ENCODE measurements around the gene USP7. TPM values are rescaled to one million over a fixed set of nuclear protein-coding genes. Genes with fewer than 3 reads are reported as not detected.
"Not testable (repeated sequence)": the region's sequence is repeated elsewhere in the genome, so short reads cannot be mapped to it uniquely, and the experiment has no call there.

USP7 gene
- total RNA-seq, 1 donor from 2014 or later = 159 TPM

GRCh38 chr16:8975039-8975438 lies 11.3 kb upstream of the USP7 start:
- Mint-ChIP-seq H3K27ac (no peak overlapping the region), H3K4me3 (ENCODE audit: low read depth) (no peak overlapping the region), H3K36me3 (ENCODE audit: insufficient read depth) (no peaks in the 10 kb centered on the region), H3K9me3 (ENCODE audit: low read depth) (peaks cover 10% of the 10 kb centered on the region), H3K27me3 (no peaks in the 10 kb centered on the region), H3K4me1 (ENCODE audit: low read depth) (no peaks in the 10 kb centered on the region)
- no peak for DNase-seq (ENCODE audit: low spot score, unreplicated experiment)
- no peak for TF ChIP-seq CTCF (IDR thresholded peaks at IDR 0.05; ENCODE audit: unreplicated experiment)

- no peaks in the 10 kb centered on the region for H3K4me1 Mint-ChIP-seq (ENCODE audit: low read depth)
- no peak for TF ChIP-seq CTCF (IDR thresholded peaks at IDR 0.05; ENCODE audit: unreplicated experiment)
- H3K27me3 Mint-ChIP-seq = no peaks in the 10 kb centered on the region
- H3K4me3 Mint-ChIP-seq (ENCODE audit: low read depth) = no peak overlapping the region
- no peak for DNase-seq (ENCODE audit: low spot score, unreplicated experiment)
- H3K27ac Mint-ChIP-seq = no peak overlapping the region
- peaks cover 10% of the 10 kb centered on the region for H3K9me3 Mint-ChIP-seq (ENCODE audit: low read depth)
- no peaks in the 10 kb centered on the region for H3K36me3 Mint-ChIP-seq (ENCODE audit: insufficient read depth)
Measured at GRCh38 chr16:8972843-8973586, 9.3 kb upstream of the USP7 start.

- no peak overlapping the region for H3K27ac Mint-ChIP-seq
- TF ChIP-seq CTCF (IDR thresholded peaks at IDR 0.05; ENCODE audit: unreplicated experiment) = no peak
- no peaks in the 10 kb centered on the region for H3K4me1 Mint-ChIP-seq (ENCODE audit: low read depth)
- H3K9me3 Mint-ChIP-seq (ENCODE audit: low read depth) = no peaks in the 10 kb centered on the region
- no peaks in the 10 kb centered on the region for H3K36me3 Mint-ChIP-seq (ENCODE audit: insufficient read depth)
- DNase-seq (ENCODE audit: low spot score, unreplicated experiment) = no peak
- H3K27me3 Mint-ChIP-seq = no peaks in the 10 kb centered on the region
- H3K4me3 Mint-ChIP-seq (ENCODE audit: low read depth) = no peak overlapping the region
Measured at GRCh38 chr16:8971416-8971815, 7.7 kb upstream of the USP7 start.

- not testable (repeated sequence) for H3K9me3 Mint-ChIP-seq (ENCODE audit: low read depth); H3K36me3 Mint-ChIP-seq (ENCODE audit: insufficient read depth); H3K27me3 Mint-ChIP-seq; H3K4me3 Mint-ChIP-seq (ENCODE audit: low read depth); DNase-seq (ENCODE audit: low spot score, unreplicated experiment); H3K4me1 Mint-ChIP-seq (ENCODE audit: low read depth); H3K27ac Mint-ChIP-seq
Measured at GRCh38 chr16:8969202-8969897, 5.6 kb upstream of the USP7 start.

GRCh38 chr16:8968054-8968453 lies 4.3 kb upstream of the USP7 start:
- not testable (repeated sequence) for H3K27ac Mint-ChIP-seq; DNase-seq (ENCODE audit: low spot score, unreplicated experiment); H3K9me3 Mint-ChIP-seq (ENCODE audit: low read depth); H3K36me3 Mint-ChIP-seq (ENCODE audit: insufficient read depth); H3K27me3 Mint-ChIP-seq; H3K4me3 Mint-ChIP-seq (ENCODE audit: low read depth); H3K4me1 Mint-ChIP-seq (ENCODE audit: low read depth)

GRCh38 chr16:8967132-8967821 lies 3.6 kb upstream of the USP7 start:
- no peak overlapping the region for H3K27ac Mint-ChIP-seq
- H3K9me3 Mint-ChIP-seq (ENCODE audit: low read depth) = no peaks in the 10 kb centered on the region
- no peak for TF ChIP-seq CTCF (IDR thresholded peaks at IDR 0.05; ENCODE audit: unreplicated experiment)
- DNase-seq (ENCODE audit: low spot score, unreplicated experiment) = no peak
- no peak overlapping the region for H3K4me3 Mint-ChIP-seq (ENCODE audit: low read depth)
- H3K36me3 Mint-ChIP-seq (ENCODE audit: insufficient read depth) = no peaks in the 10 kb centered on the region
- H3K4me1 Mint-ChIP-seq (ENCODE audit: low read depth) = peaks cover 2% of the 10 kb centered on the region
- H3K27me3 Mint-ChIP-seq = peaks cover 4% of the 10 kb centered on the region

Data from progenitor cell of endocrine pancreas (in vitro differentiated cells).